ENCODE data around the gene TMEM270.

Gene TMEM270

DNA sequence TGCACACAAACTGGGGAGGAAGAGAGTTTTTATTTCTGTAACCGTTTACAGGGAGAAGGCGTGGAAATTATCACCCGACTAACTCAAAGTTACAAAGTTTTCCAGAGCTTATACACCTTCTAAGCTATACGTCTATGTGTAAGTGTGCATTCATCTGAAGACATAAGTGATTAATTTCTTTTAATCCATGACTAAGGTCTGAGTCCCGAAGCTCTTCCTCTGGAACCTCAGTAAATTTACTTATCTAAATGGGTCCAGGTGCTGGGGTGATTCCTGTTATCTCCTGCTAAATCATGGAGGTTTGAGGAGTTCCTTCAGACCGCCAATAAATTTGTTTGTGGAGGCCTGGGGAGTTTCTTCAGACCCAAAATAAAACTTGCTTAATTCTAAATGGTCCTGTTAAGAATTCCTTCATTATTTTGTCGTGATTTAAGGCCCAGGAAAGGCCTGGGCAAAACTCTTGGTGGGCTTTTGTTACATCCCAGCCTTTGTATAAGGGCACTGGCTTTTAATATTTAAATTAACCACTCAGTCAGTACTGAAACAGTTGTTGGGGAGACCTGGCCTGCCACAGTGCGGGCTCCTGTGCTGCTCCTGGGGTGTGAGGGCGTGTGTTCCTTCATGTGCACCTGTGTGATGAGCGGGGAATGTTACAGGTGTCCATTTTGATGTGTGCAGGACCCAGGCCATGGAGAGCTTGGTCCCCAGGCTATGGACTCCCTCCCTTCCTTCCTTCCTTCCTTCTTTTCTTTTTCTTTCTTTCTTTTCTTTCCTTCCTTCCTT lies 12.8 kb upstream of the TMEM270 start:
- DNase-seq (ENCODE audit: low spot score): no peak
- Histone ChIP-seq H3K4me3 (no peak overlapping the region), H3K27ac (no peak overlapping the region)
- TF ChIP-seq, protein P1, sequence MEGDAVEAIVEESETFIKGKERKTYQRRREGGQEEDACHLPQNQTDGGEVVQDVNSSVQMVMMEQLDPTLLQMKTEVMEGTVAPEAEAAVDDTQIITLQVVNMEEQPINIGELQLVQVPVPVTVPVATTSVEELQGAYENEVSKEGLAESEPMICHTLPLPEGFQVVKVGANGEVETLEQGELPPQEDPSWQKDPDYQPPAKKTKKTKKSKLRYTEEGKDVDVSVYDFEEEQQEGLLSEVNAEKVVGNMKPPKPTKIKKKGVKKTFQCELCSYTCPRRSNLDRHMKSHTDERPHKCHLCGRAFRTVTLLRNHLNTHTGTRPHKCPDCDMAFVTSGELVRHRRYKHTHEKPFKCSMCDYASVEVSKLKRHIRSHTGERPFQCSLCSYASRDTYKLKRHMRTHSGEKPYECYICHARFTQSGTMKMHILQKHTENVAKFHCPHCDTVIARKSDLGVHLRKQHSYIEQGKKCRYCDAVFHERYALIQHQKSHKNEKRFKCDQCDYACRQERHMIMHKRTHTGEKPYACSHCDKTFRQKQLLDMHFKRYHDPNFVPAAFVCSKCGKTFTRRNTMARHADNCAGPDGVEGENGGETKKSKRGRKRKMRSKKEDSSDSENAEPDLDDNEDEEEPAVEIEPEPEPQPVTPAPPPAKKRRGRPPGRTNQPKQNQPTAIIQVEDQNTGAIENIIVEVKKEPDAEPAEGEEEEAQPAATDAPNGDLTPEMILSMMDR (IDR thresholded peaks at IDR 0.05): no peak

- no peak for DNase-seq (ENCODE audit: low spot score)
- TF ChIP-seq, protein P1 (IDR thresholded peaks at IDR 0.05): no peak
- H3K27ac ChIP-seq: peak overlapping the region; percentile 15 to 86
- H3K4me3 ChIP-seq: no peak overlapping the region
These were observed 10.2 kb upstream of the TMEM270 start for GRCh38 chr7:73850781-73851207.

GRCh38 chr7:73851410-73852338 lies 9.3 kb upstream of the TMEM270 start:
- peak overlapping the region; percentile 15 to 86 for H3K27ac ChIP-seq
- H3K4me3 ChIP-seq: no peak overlapping the region
- no peak for DNase-seq (ENCODE audit: low spot score)
- TF ChIP-seq, protein P1 (IDR thresholded peaks at IDR 0.05): no peak

- DNase-seq (ENCODE audit: low spot score): no peak
- Histone ChIP-seq H3K4me3 (no peak overlapping the region), H3K27ac (no peak overlapping the region)
- TF ChIP-seq, protein P1 (IDR thresholded peaks at IDR 0.05): no peak
These were observed 8.5 kb upstream of the TMEM270 start for GRCh38 chr7:73852500-73852899.

GRCh38 chr7:73856941-73857340 lies 4.0 kb upstream of the TMEM270 start:
- TF ChIP-seq, protein P1 (IDR thresholded peaks at IDR 0.05): no peak
- DNase-seq (ENCODE audit: low spot score): no peak

GRCh38 chr7:73858807-73859206 lies 2.2 kb upstream of the TMEM270 start:
- DNase-seq (ENCODE audit: low spot score): no peak

More at GRCh38 chr7:73856941-73857340, 4.0 kb upstream of the TMEM270 start:
- no peak overlapping the region for H3K4me3 ChIP-seq
- H3K27ac ChIP-seq: no peak overlapping the region

More at GRCh38 chr7:73858807-73859206, 2.2 kb upstream of the TMEM270 start:
- TF ChIP-seq, protein P1 (IDR thresholded peaks at IDR 0.05): no peak
- no peak overlapping the region for H3K4me3 ChIP-seq
- H3K27ac ChIP-seq: no peak overlapping the region
